Vagina (tissue), 2 donors: Measurements from ENCODE around the gene AAGAB. TPM values are rescaled to one million over a fixed set of nuclear protein-coding genes. Genes with fewer than 3 reads are reported as not detected.

ENCODE experiments used
- DNase-seq, 2 donors: peaks; one replicate each; pipeline ENCODE4 v3.0.0-alpha.2; 2017; ENCODE audit errors: extremely low spot score in 2 of 2
- H3K27ac ChIP-seq: fragments of 200-600 bp; sonication (generic); one replicate; pipeline ENCODE4 v1.5.1; 2019
- H3K27me3 ChIP-seq: fragments of 200-600 bp; sonication (generic); one replicate; pipeline ENCODE4 v1.5.1; 2019
- H3K36me3 ChIP-seq, 2 donors: fragments of 200-600 bp; sonication (generic); one replicate each; pipeline ENCODE4 v1.5.1; 2017 to 2019
- H3K4me1 ChIP-seq: fragments of 200-600 bp; sonication (generic); one replicate; pipeline ENCODE4 v1.5.1; 2019
- H3K4me3 ChIP-seq, 2 donors: fragments of 200-600 bp; sonication (generic); 1 replicate in 1 of 2; 2 replicates in 1 of 2; pipeline ENCODE4 v1.5.1; 2016 to 2019
- H3K9me3 ChIP-seq: fragments of 200-600 bp; sonication (generic); one replicate; pipeline ENCODE4 v1.5.1; 2019
- POLR2A ChIP-seq, 2 donors: fragments of 450-650 bp; IDR thresholded peaks; one replicate each; pipeline ENCODE4 v1.6.1; 2017; ENCODE audit warnings: antibody characterized with exemption in 2 of 2, mild to moderate bottlenecking in 2 of 2, moderate library complexity in 2 of 2
- POLR2AphosphoS5 ChIP-seq, 2 donors: sonication (generic); formaldehyde crosslinking; IDR thresholded peaks; one replicate each; pipeline ENCODE4 v1.9.0; 2017; ENCODE audit warnings: antibody characterized with exemption in 2 of 2, mild to moderate bottlenecking in 2 of 2, low read depth in 1 of 2; ENCODE audit not compliant: insufficient read depth in 1 of 2
- intact Hi-C: fragments of 100-400 bp; cut with DNase I; formaldehyde crosslinking; loops from one replicate; pipeline ENCODE4 v1.15.1; 2023
- total RNA-seq: library from RNA; depleted of rRNA; stranded (reverse); fragments of >200 nt; gene quantifications from one replicate; pipeline ENCODE4 v1.2.3, GENCODE V29; 2016
- TF ChIP-seq, protein P1 (sequence below), 3 experiments: fragments of 450-650 bp in 2 of 3; fragments of 200-600 bp in 1 of 3; sonication (generic) in 1 of 3; IDR thresholded peaks; one replicate each; pipeline ENCODE4 v1.5.1; 2017 to 2019; ENCODE audit warnings: antibody characterized with exemption in 3 of 3, mild to moderate bottlenecking in 2 of 3, moderate library complexity in 2 of 3

Gene AAGAB
- total RNA-seq, 1 donor from 2014 or later: 41.0 TPM

DNA sequence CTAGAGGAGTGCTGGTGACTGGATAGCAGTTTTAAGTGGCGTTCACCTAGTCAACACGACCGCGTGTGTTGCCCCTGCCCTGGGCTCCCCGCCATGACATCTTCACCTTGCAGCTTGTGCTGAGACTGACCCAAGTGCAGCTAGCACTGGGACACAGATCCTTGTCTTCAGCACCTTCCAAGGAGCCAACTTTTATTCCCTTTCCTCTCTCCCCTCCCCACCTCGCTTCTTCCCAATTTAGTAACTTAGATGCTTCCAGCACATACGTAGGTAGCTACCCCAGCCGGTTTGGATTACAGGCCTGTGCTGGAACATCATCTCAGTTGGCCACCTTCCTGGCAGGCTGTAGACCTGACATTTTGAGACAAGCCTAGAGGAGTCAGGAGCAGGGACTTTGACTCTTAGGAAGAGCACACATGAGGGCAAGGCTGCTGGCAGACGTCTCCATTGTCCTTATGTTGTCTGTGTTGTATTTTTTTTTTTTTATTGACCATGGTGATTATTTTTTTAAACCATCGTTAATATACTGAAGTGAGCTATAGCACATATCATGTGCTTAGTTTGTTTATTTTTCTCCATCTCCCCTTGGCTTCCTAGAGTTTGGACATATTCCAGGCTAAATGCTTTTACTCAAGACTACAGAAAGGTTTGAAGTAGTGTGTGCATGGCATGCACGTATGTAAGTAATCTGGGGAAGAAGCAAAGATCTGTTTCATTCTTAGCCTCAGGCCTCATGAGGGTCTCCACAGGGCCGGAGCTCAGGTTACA lies 61.1 kb downstream of the AAGAB start:
- Histone ChIP-seq H3K4me3 (no peak overlapping the region), H3K27me3 (no peaks in the 10 kb centered on the region), H3K4me1 (peaks cover 67% of the 10 kb centered on the region), H3K36me3 (peaks cover 0 to 31% of the 10 kb centered on the region in 2 donors), H3K9me3 (no peaks in the 10 kb centered on the region), H3K27ac (peak overlapping the region; percentile 66)
- intact Hi-C loops: no loop called here
- TF ChIP-seq POLR2AphosphoS5 (IDR thresholded peaks at IDR 0.05; ENCODE audit: insufficient read depth in 1 of 2, low read depth in 1 of 2) (no peak), POLR2A (IDR thresholded peaks at IDR 0.05) (no peak)
- TF ChIP-seq, protein P1, sequence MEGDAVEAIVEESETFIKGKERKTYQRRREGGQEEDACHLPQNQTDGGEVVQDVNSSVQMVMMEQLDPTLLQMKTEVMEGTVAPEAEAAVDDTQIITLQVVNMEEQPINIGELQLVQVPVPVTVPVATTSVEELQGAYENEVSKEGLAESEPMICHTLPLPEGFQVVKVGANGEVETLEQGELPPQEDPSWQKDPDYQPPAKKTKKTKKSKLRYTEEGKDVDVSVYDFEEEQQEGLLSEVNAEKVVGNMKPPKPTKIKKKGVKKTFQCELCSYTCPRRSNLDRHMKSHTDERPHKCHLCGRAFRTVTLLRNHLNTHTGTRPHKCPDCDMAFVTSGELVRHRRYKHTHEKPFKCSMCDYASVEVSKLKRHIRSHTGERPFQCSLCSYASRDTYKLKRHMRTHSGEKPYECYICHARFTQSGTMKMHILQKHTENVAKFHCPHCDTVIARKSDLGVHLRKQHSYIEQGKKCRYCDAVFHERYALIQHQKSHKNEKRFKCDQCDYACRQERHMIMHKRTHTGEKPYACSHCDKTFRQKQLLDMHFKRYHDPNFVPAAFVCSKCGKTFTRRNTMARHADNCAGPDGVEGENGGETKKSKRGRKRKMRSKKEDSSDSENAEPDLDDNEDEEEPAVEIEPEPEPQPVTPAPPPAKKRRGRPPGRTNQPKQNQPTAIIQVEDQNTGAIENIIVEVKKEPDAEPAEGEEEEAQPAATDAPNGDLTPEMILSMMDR (IDR thresholded peaks at IDR 0.05): no peak
- no peak for DNase-seq

DNA sequence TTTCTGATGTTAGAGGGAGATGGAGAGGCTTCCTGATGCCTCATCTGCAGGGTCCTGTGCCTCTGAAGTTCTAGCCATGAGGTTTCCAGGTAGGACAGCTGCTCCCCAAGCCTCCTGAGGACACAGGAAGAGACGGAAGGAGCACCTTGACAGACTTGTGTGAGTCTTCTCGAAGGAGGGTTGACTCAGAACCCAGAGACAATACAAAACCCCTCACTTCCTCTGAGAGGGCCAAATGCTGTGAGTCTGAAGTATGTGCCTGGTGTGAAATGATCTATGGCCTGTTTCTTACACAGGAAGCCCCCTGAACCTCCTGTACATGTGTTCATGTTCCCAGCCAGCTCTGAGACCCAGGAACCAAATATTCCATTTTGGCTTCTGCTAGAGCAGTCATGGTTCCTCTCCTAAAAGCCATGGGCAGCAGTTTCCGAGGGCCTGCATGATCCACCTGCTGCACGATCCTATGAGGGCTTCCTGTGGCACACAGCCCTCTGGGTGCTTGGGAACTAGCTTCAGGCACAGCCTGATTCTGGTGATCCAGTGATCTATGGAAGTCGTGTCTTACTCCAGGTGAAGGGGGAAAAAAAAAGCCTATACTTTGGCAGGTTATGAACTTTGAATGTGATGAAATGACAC lies 62.2 kb downstream of the AAGAB start:
- no peak for DNase-seq
- Histone ChIP-seq H3K27ac (no peak overlapping the region), H3K4me3 (no peak overlapping the region), H3K9me3 (no peaks in the 10 kb centered on the region), H3K36me3 (peaks cover 0 to 31% of the 10 kb centered on the region in 2 donors), H3K4me1 (peaks cover 71% of the 10 kb centered on the region), H3K27me3 (no peaks in the 10 kb centered on the region)
- intact Hi-C loops: no loop called here
- no peak for TF ChIP-seq POLR2A (IDR thresholded peaks at IDR 0.05)
- TF ChIP-seq, protein P1 (IDR thresholded peaks at IDR 0.05): no peak
- no peak for TF ChIP-seq POLR2AphosphoS5 (IDR thresholded peaks at IDR 0.05; ENCODE audit: insufficient read depth in 1 of 2, low read depth in 1 of 2)

DNA sequence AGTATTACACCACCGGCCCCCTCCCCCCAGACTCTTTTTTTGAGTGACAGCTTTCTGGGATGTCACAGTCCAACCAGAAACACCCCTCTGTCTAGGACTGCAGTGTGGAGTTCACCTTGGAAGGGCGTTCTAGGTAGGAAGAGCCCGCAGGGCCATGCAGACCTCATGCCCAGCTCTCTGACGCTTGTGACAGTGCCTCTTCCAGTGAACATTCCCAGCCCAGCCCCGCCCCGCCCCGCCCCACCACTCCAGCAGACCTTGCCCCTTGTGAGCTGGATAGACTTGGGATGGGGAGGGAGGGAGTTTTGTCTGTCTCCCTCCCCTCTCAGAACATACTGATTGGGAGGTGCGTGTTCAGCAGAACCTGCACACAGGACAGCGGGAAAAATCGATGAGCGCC lies 63.6 kb downstream of the AAGAB start:
- Histone ChIP-seq H3K4me3 (no peak overlapping the region), H3K27ac (peak overlapping the region; percentile 82), H3K27me3 (no peaks in the 10 kb centered on the region), H3K36me3 (peaks cover 0 to 31% of the 10 kb centered on the region in 2 donors), H3K9me3 (no peaks in the 10 kb centered on the region), H3K4me1 (peaks cover 73% of the 10 kb centered on the region)
- intact Hi-C loops: no loop called here
- DNase-seq: no peak
- TF ChIP-seq POLR2AphosphoS5 (IDR thresholded peaks at IDR 0.05; ENCODE audit: insufficient read depth in 1 of 2, low read depth in 1 of 2) (no peak), POLR2A (IDR thresholded peaks at IDR 0.05) (no peak)
- TF ChIP-seq, protein P1 (IDR thresholded peaks at IDR 0.05): no peak

DNA sequence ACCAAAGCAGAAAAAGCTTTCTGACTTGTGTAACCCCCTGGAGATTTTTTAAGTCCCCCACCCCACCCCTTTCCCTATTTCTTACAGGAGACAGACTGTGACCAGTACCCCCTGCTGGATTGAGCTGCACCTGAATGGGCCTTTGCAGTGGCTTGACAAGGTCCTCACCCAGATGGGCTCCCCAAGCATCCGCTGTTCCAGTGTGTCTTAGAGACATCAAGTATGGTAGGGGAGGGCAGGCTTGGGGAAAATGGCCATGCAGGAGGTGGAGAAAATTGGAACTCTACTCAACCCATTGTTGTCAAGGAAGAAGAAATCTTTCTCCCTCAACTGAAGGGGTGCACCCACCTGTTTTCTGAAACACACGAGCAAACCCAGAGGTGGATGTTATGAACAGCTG lies 64.1 kb downstream of the AAGAB start:
- TF ChIP-seq, protein P1 (IDR thresholded peaks at IDR 0.05): no peak
- DNase-seq: no peak
- Histone ChIP-seq H3K4me3 (no peak overlapping the region), H3K4me1 (peaks cover 77% of the 10 kb centered on the region), H3K27ac (peak overlapping the region; percentile 82), H3K9me3 (no peaks in the 10 kb centered on the region), H3K36me3 (peaks cover 0 to 31% of the 10 kb centered on the region in 2 donors), H3K27me3 (no peaks in the 10 kb centered on the region)
- intact Hi-C loops: no loop called here
